Activated T-helper 2 cell treated with anti-CD3 and anti-CD28 coated beads, Interferon-gamma antibody, Interleukin-2, Interleukin-4, amounts not matched to agents 10 μg/mL and 5 μg/mL and 100 μg/mL, durations not matched to agents 14 hours and 24 hours and 36 hours (primary cell): ENCODE measurements around the gene TMEM119. TPM values are rescaled to one million over a fixed set of nuclear protein-coding genes. Genes with fewer than 3 reads are reported as not detected.
"Not testable (repeated sequence)": the region's sequence is repeated elsewhere in the genome, so short reads cannot be mapped to it uniquely, and the experiment has no call there.

Source experiments
- DNase-seq: peaks from one replicate; pipeline ENCODE4 v3.0.0; 2021; ENCODE audit warnings: low spot score
- H3K27ac Mint-ChIP-seq: one replicate; pipeline ENCODE4 v1.8.0; 2021; ENCODE audit warnings: mixed read lengths
- H3K27me3 Mint-ChIP-seq: one replicate; pipeline ENCODE4 v1.8.0; 2021; ENCODE audit warnings: low read depth, mixed read lengths
- H3K36me3 Mint-ChIP-seq: one replicate; pipeline ENCODE4 v1.8.0; 2021; ENCODE audit warnings: low read depth, mixed read lengths
- H3K4me1 Mint-ChIP-seq: one replicate; pipeline ENCODE4 v1.8.0; 2021; ENCODE audit warnings: low read depth, mixed read lengths
- H3K4me3 Mint-ChIP-seq: one replicate; pipeline ENCODE4 v1.8.0; 2021; ENCODE audit warnings: low read depth, mild to moderate bottlenecking, moderate library complexity, mixed read lengths
- H3K9me3 Mint-ChIP-seq: one replicate; pipeline ENCODE4 v1.8.0; 2021; ENCODE audit warnings: mixed read lengths
- intact Hi-C: fragments of 100-400 bp; cut with micrococcal nuclease; formaldehyde crosslinking; loops from one replicate; pipeline ENCODE4 v1.15.1; 2023
- total RNA-seq: library from RNA; stranded (reverse); gene quantifications from 2 replicates; pipeline ENCODE4 v1.2.3, GENCODE V29; 2022

The TMEM119 gene
- total RNA-seq, 1 donor from 2014 or later: not detected

- Mint-ChIP-seq H3K4me1 (peaks cover 42% of the 10 kb centered on the region), H3K4me3 (no peak overlapping the region), H3K36me3 (no peaks in the 10 kb centered on the region), H3K27me3 (no peaks in the 10 kb centered on the region), H3K9me3 (no peaks in the 10 kb centered on the region), H3K27ac (no peak overlapping the region)
- intact Hi-C loops: no loop called here
- no peak for DNase-seq
These were observed 41.3 kb upstream of the TMEM119 start for GRCh38 chr12:108638997-108639822.

GRCh38 chr12:108638141-108638827 is 40.4 kb upstream of the TMEM119 start:
- Mint-ChIP-seq H3K4me1 (peaks cover 46% of the 10 kb centered on the region), H3K27ac (no peak overlapping the region), H3K9me3 (no peaks in the 10 kb centered on the region), H3K4me3 (no peak overlapping the region), H3K27me3 (no peaks in the 10 kb centered on the region), H3K36me3 (no peaks in the 10 kb centered on the region)
- DNase-seq: no peak
- intact Hi-C loops: no loop called here

GRCh38 chr12:108637222-108637971 is 39.5 kb upstream of the TMEM119 start:
- H3K9me3 Mint-ChIP-seq: no peaks in the 10 kb centered on the region
- no peaks in the 10 kb centered on the region for H3K36me3 Mint-ChIP-seq
- H3K4me3 Mint-ChIP-seq: no peak overlapping the region
- DNase-seq: no peak
- intact Hi-C loops: no loop called here
- H3K27ac Mint-ChIP-seq: peak overlapping the region; percentile 38
- H3K4me1 Mint-ChIP-seq: peaks cover 49% of the 10 kb centered on the region
- no peaks in the 10 kb centered on the region for H3K27me3 Mint-ChIP-seq

- Mint-ChIP-seq H3K27ac (peak overlapping the region; percentile 99), H3K9me3 (no peaks in the 10 kb centered on the region), H3K27me3 (no peaks in the 10 kb centered on the region), H3K36me3 (peaks cover 6% of the 10 kb centered on the region), H3K4me1 (peaks cover 57% of the 10 kb centered on the region), H3K4me3 (peak overlapping the region; percentile 34)
- intact Hi-C loops: loop anchor here (1.0 to 2.0 kb wide), 2 partner anchors 13 to 19 kb away; no protein-coding TSS in a partner anchor
- no peak for DNase-seq
These were observed 38.3 kb upstream of the TMEM119 start for GRCh38 chr12:108635997-108636808.

- peak overlapping the region; percentile 34 for H3K4me3 Mint-ChIP-seq
- H3K36me3 Mint-ChIP-seq: peaks cover 11% of the 10 kb centered on the region
- H3K27ac Mint-ChIP-seq: peak overlapping the region; percentile 99
- H3K9me3 Mint-ChIP-seq: no peaks in the 10 kb centered on the region
- intact Hi-C loops: loop anchor here (1.0 to 2.0 kb wide), 2 partner anchors 13 to 18 kb away; no protein-coding TSS in a partner anchor
- peaks cover 61% of the 10 kb centered on the region for H3K4me1 Mint-ChIP-seq
- DNase-seq: peak; percentile 51
- no peaks in the 10 kb centered on the region for H3K27me3 Mint-ChIP-seq
These were observed 37.5 kb upstream of the TMEM119 start for GRCh38 chr12:108635201-108635996.

GRCh38 chr12:108634341-108634751 is 36.5 kb upstream of the TMEM119 start:
- Mint-ChIP-seq H3K27me3 (no peaks in the 10 kb centered on the region), H3K4me3 (peak overlapping the region; percentile 98), H3K9me3 (no peaks in the 10 kb centered on the region), H3K36me3 (peaks cover 11% of the 10 kb centered on the region), H3K4me1 (peaks cover 65% of the 10 kb centered on the region), H3K27ac (peak overlapping the region; percentile 99)
- DNase-seq: peak; percentile 47
- intact Hi-C loops: loop anchor here (2.0 to 5.0 kb wide), 3 partner anchors 14 to 223 kb away; partner anchors contain the start of genes CORO1C and SSH1

- DNase-seq: peak; percentile 83
- intact Hi-C loops: loop anchor here (1.0 to 5.0 kb wide), 5 partner anchors 15 to 463 kb away; partner anchors contain the start of genes CORO1C, SSH1 and UNG
- Mint-ChIP-seq H3K4me3 (peak within 1 kb of the TSS; percentile 98), H3K36me3 (peaks cover 14% of the 10 kb centered on the region), H3K27ac (peak within 1 kb of the TSS; percentile 99), H3K4me1 (peaks cover 65% of the 10 kb centered on the region), H3K27me3 (no peaks in the 10 kb centered on the region), H3K9me3 (no peaks in the 10 kb centered on the region)
These were observed 35.8 kb upstream of the TMEM119 start, which contains the start of gene SELPLG for GRCh38 chr12:108633534-108634248. TSS of gene SELPLG (minus strand) at chr12:108633894. CDS start at chr12:108624307, 9,587 bp downstream.

- intact Hi-C loops: loop anchor here (1.0 to 5.0 kb wide), 4 partner anchors 64 to 464 kb away; partner anchors contain the start of genes CORO1C, SSH1 and UNG
- peak overlapping the region; percentile 99 for H3K27ac Mint-ChIP-seq
- DNase-seq: no peak
- no peaks in the 10 kb centered on the region for H3K27me3 Mint-ChIP-seq
- H3K36me3 Mint-ChIP-seq: peaks cover 20% of the 10 kb centered on the region
- no peaks in the 10 kb centered on the region for H3K9me3 Mint-ChIP-seq
- H3K4me1 Mint-ChIP-seq: peaks cover 71% of the 10 kb centered on the region
- H3K4me3 Mint-ChIP-seq: peak overlapping the region; percentile 98
These were observed 35.2 kb upstream of the TMEM119 start for GRCh38 chr12:108633081-108633533.

- intact Hi-C loops: loop anchor here (5.0 kb wide), 2 partner anchors 101 to 226 kb away; partner anchors contain the start of genes CORO1C and SSH1
- H3K27me3 Mint-ChIP-seq, H3K9me3 Mint-ChIP-seq, DNase-seq: not testable (repeated sequence)
- Mint-ChIP-seq H3K4me1 (peaks cover 65% of the 10 kb centered on the region), H3K36me3 (peaks cover 27% of the 10 kb centered on the region), H3K27ac (peak overlapping the region; percentile 99), H3K4me3 (peak overlapping the region; percentile 98)
These were observed 33.4 kb upstream of the TMEM119 start for GRCh38 chr12:108631261-108631660.

- Mint-ChIP-seq H3K36me3 (peaks cover 31% of the 10 kb centered on the region), H3K4me3 (peak overlapping the region; percentile 98), H3K27me3 (no peaks in the 10 kb centered on the region), H3K27ac (peak overlapping the region; percentile 99), H3K4me1 (peaks cover 61% of the 10 kb centered on the region), H3K9me3 (no peaks in the 10 kb centered on the region)
- intact Hi-C loops: loop anchor here (5.0 kb wide), 2 partner anchors 102 to 227 kb away; partner anchors contain the start of genes CORO1C and SSH1
- no peak for DNase-seq
These were observed 32.8 kb upstream of the TMEM119 start for GRCh38 chr12:108630481-108631207.
